ENCODE data around the gene TTLL5. TPM values are rescaled to one million over a fixed set of nuclear protein-coding genes. Genes with fewer than 3 reads are reported as not detected.

Gene TTLL5
- total RNA-seq, 2 donors from 2014 or later = 26.5 to 37.3 TPM

DNA sequence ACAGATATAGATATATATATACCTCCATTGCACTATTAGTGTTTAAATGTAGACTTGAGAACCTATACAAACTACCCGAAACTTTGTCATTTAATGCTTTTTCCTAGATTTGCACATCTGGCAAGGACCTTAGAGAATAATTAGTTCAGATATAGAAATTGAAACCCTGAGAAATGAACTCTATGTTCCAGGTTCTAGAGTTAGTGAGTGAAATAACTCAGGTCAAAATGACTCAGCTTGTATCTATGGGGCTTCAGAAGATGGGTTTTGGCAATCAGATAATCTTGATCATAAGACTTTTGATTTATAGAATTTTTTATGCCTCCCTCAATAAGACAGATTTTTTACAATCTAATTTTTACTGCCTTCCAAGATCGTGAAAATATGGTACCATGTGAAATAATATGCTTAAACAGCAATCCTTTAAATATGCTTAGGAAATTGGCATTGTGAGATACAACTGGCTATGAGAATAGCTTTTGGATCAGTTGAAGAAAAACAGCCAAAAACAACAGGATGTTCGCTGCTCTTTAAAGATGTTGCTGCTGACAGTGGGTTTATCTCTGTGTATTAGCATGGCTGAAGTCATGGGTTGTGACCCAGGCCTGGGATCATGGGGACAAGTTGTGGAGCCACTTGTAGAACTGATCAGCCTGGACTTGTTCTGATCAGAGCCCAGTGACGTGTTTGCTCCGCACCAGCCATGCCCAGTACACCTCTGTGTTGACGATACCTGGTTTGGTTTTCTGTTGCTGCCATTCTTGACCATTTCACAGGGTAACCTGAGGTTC, 63.6 kb downstream of the TTLL5 start:
- H3K27ac ChIP-seq = no peak overlapping the region
- no peaks in the 10 kb centered on the region for H3K27me3 ChIP-seq
- no peak overlapping the region for H3K4me3 ChIP-seq
- TF ChIP-seq, protein P1, sequence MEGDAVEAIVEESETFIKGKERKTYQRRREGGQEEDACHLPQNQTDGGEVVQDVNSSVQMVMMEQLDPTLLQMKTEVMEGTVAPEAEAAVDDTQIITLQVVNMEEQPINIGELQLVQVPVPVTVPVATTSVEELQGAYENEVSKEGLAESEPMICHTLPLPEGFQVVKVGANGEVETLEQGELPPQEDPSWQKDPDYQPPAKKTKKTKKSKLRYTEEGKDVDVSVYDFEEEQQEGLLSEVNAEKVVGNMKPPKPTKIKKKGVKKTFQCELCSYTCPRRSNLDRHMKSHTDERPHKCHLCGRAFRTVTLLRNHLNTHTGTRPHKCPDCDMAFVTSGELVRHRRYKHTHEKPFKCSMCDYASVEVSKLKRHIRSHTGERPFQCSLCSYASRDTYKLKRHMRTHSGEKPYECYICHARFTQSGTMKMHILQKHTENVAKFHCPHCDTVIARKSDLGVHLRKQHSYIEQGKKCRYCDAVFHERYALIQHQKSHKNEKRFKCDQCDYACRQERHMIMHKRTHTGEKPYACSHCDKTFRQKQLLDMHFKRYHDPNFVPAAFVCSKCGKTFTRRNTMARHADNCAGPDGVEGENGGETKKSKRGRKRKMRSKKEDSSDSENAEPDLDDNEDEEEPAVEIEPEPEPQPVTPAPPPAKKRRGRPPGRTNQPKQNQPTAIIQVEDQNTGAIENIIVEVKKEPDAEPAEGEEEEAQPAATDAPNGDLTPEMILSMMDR (IDR thresholded peaks at IDR 0.05) = no peak
- no peak overlapping the region for H3K9ac ChIP-seq (ENCODE audit: low read depth in 2 of 2, low read length in 2 of 2)
- intact Hi-C loops (cut with DNase I) = no loop called here
- no peak for DNase-seq
- H3K36me3 ChIP-seq = no peaks in the 10 kb centered on the region
- no peaks in the 10 kb centered on the region for H3K4me1 ChIP-seq
- no peaks in the 10 kb centered on the region for H3K9me3 ChIP-seq

DNA sequence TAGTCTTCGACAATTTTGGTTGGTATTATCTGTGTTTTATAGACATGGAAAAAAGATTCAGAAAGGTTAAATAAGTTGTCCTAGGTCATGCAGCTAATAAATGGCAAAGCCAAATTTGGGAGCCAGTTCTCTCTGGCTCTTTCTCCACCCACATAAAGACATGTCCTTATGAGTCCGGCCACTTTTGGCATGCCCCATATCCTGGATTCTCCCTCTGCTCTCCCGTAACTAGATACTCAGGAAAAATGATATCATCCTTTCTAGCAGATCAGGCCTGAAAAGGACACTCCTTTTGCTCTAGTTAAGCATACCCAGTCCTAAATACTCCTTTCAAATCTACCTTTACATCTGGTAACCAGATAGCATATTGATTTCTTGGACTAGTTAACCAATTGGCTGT, 64.4 kb downstream of the TTLL5 start:
- H3K4me1 ChIP-seq = no peaks in the 10 kb centered on the region
- no peak overlapping the region for H3K9ac ChIP-seq (ENCODE audit: low read depth in 2 of 2, low read length in 2 of 2)
- no peak overlapping the region for H3K4me3 ChIP-seq
- intact Hi-C loops (cut with DNase I) = no loop called here
- no peaks in the 10 kb centered on the region for H3K9me3 ChIP-seq
- H3K27me3 ChIP-seq = no peaks in the 10 kb centered on the region
- DNase-seq = no peak
- H3K27ac ChIP-seq = no peak overlapping the region
- TF ChIP-seq, protein P1 (IDR thresholded peaks at IDR 0.05) = no peak
- no peaks in the 10 kb centered on the region for H3K36me3 ChIP-seq

DNA sequence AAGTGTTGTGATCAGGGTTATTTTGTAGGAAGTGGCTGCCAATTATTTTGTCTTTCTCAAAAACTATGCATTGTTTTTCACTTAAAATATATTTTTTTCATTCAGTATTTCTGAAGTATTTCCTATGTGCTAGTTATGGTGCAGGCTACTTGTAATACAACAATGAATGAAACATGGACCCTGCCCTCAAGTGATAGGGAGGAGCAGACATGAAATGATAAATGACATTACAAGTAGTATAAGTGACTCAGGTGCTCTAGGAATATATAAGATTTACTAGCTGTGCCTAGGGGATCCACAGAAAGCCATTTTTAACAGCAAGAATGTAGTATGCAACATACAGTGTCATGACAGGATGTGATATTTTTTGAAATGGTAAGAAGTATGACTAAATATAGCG, 65.3 kb downstream of the TTLL5 start:
- Histone ChIP-seq H3K9me3 (no peaks in the 10 kb centered on the region), H3K27ac (no peak overlapping the region), H3K36me3 (no peaks in the 10 kb centered on the region), H3K27me3 (no peaks in the 10 kb centered on the region), H3K4me1 (no peaks in the 10 kb centered on the region), H3K9ac (ENCODE audit: low read depth in 2 of 2, low read length in 2 of 2) (no peak overlapping the region), H3K4me3 (no peak overlapping the region)
- intact Hi-C loops (cut with DNase I) = no loop called here
- TF ChIP-seq, protein P1 (IDR thresholded peaks at IDR 0.05) = no peak
- no peak for DNase-seq

DNA sequence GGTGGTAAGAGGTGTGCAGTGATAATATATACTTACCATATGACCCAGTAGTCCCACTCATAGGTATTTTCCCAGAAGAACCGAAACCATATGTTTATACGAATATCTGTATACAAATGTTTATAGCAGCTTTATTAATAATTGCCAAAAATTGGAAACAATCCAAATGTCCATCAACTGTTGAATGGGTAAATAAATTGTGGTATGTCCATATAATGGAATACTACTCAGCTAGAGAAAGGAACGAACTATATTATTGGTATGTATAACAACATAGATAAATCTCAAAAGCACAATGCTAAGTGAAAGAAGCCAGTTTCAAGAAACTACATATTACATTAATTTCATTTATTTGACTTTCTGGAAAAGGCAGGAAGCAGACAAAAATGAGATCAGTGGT, 66.1 kb downstream of the TTLL5 start:
- no peaks in the 10 kb centered on the region for H3K9me3 ChIP-seq
- intact Hi-C loops (cut with DNase I) = no loop called here

DNA sequence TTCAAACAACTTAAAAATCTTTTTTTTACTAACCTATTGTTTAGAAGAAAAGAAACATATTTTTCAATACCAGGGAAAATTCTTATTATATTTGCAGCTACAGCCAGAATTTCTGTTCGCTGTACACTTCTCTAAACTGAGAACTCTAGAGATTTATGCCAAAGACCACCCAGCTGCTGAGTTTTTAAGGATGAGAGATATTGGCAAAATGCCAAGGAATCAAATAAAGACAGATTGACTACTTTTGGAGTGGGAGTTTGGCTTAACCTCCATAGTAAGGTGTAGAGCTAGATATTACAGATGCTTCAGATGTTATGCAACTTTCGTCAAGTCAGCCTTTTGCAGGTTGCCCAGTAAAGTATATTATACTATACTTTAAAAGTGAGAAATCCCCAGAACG, 71.8 kb downstream of the TTLL5 start:
- no peaks in the 10 kb centered on the region for H3K4me1 ChIP-seq
- intact Hi-C loops (cut with DNase I) = no loop called here
- H3K9ac ChIP-seq (ENCODE audit: low read depth in 2 of 2, low read length in 2 of 2) = no peak overlapping the region
- no peaks in the 10 kb centered on the region for H3K27me3 ChIP-seq
- H3K27ac ChIP-seq = no peak overlapping the region
- TF ChIP-seq, protein P1 (IDR thresholded peaks at IDR 0.05) = no peak
- no peak overlapping the region for H3K4me3 ChIP-seq
- H3K9me3 ChIP-seq = no peaks in the 10 kb centered on the region
- H3K36me3 ChIP-seq = peaks cover 6% of the 10 kb centered on the region
- DNase-seq = no peak

More for the DNA sequence above, 66.1 kb downstream of the TTLL5 start:
- no peaks in the 10 kb centered on the region for H3K4me1 ChIP-seq
- no peak overlapping the region for H3K9ac ChIP-seq (ENCODE audit: low read depth in 2 of 2, low read length in 2 of 2)
- H3K4me3 ChIP-seq = no peak overlapping the region
- H3K36me3 ChIP-seq = no peaks in the 10 kb centered on the region
- no peak overlapping the region for H3K27ac ChIP-seq
- TF ChIP-seq, protein P1 (IDR thresholded peaks at IDR 0.05) = no peak
- no peaks in the 10 kb centered on the region for H3K27me3 ChIP-seq
- DNase-seq = no peak
